Activated naive CD8-positive, alpha-beta T cell treated with anti-CD3 and anti-CD28 coated beads, Interleukin-2, amount 50 U/mL, for 16 hours (primary cell): Measurements from ENCODE around the gene DOCK9.
"Not testable (repeated sequence)": the region's sequence is repeated elsewhere in the genome, so short reads cannot be mapped to it uniquely, and the experiment has no call there.

ENCODE experiments used
- DNase-seq: peaks from one replicate; pipeline ENCODE4 v3.0.0-alpha.2; 2020; ENCODE audit warnings: low read depth, low spot score

The DOCK9 gene

DNA sequence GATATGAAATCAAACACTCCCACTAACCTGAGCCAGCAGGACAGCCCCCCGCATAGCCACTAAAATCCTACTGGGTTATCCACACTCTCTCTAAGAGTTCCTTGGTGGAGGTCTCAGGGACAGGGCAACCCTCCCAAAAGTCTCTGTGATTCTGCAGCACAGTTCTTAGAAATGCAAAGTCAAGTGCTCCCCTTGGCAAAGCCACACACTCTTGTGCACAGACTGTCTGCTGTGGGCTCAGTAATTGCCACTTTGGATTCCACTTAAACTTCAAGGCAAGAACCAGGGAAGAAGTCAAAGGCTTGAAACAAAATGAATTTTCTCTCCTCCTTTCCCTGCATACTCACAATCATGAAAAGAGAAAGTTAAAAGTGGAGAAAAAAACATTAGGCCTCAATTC, 61.5 kb downstream of the DOCK9 start:
- no peak for DNase-seq

DNA sequence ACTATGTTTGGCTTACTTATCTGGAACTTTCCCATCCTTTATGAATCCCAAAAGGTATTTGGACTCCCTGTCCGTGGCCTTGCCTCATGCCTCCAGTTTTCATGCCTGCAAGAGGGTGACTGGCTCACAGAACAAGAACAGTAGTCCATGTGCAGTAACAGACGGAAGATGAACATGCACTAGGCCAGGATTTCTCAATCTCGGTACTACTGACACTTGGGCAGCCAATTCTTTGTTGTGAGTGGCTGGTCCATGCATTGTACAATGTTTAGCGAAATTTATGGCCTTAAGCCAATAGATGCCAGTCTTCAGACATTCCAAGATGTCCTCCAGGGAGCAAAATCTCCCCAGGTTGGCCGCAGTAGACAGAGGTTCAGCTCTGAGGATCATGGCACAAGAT, 61.9 kb downstream of the DOCK9 start:
- DNase-seq = no peak

GRCh38 chr13:98915563-98915962, 62.3 kb downstream of the DOCK9 start:
- DNase-seq = no peak

GRCh38 chr13:98913741-98914140, 64.1 kb downstream of the DOCK9 start:
- no peak for DNase-seq

- no peak for DNase-seq
These were observed 65.0 kb downstream of the DOCK9 start for GRCh38 chr13:98912846-98913245.

- DNase-seq = no peak
These were observed 67.3 kb downstream of the DOCK9 start for GRCh38 chr13:98910501-98910951.

DNA sequence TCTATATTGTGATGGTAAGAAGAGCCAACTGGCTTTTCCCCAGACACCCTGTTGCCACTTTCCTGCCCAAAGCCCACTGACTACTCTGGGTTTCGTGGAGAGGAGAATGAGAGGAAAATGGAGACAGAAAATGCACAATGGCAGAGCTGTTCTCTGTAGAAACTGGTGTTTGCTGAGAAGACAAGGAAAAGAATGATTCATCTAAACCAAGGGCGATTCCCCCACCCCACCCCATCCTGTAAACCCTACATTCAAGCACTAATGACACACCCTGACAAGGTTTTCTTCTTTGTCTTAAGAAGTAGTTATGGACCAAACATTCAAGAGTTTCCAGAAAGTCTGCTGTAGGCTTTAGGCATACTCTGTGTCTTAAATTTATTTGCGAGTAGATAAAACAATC, 68.8 kb downstream of the DOCK9 start:
- no peak for DNase-seq

GRCh38 chr13:98906746-98907502, 70.9 kb downstream of the DOCK9 start:
- DNase-seq = no peak

DNA sequence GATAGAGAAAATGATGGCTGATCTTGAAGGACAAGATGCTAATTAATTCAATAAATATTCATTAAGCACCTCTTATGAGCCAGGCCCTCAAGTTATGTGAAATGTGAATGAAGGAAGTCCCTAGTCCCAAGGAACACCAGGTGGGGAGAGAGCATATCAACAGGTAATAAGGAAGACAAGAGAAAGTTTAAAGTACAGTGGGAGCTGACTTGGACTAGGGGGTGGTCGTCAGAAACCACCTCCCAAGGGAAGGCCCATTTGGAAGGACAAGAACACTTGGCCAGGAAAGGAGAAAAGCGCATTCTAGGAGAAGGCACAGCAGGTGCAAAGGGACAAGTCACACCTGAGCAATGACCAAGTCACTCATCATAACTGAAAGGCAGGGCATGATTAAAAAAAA, 72.7 kb downstream of the DOCK9 start:
- no peak for DNase-seq

GRCh38 chr13:98900442-98900841, 77.4 kb downstream of the DOCK9 start:
- no peak for DNase-seq

DNA sequence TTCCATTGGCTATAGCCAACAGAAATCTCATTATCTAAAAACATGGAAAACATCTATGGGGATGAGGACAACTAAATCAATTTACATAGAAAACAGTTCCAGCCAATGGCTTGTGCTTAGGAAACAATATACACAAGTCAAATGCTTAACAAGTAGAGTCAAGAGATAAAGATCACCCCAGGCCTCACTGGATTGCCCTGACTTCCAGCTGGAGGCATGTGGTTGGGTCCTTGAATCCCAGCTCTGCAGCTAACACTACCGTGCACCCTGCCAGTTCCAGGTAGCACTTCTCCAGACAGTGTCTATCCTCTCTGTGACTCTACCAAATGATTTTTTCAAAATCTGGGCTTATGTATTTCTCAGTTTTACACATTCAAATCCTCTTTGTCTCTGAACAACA, 80.2 kb downstream of the DOCK9 start:
- no peak for DNase-seq

DNA sequence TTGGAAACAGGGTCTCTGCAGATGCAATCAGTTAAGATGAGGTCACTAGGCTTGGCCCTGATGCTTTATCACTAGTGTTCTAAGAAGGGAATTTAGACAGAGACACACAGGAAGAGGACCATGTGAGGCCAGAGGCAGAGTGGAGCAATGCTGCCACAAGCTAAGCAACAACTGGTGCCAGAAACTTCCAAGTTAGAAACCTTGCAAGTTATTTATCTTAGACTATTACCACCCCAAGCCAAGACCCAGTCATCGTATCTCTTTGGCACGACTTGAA, 81.1 kb downstream of the DOCK9 start:
- no peak for DNase-seq

DNA sequence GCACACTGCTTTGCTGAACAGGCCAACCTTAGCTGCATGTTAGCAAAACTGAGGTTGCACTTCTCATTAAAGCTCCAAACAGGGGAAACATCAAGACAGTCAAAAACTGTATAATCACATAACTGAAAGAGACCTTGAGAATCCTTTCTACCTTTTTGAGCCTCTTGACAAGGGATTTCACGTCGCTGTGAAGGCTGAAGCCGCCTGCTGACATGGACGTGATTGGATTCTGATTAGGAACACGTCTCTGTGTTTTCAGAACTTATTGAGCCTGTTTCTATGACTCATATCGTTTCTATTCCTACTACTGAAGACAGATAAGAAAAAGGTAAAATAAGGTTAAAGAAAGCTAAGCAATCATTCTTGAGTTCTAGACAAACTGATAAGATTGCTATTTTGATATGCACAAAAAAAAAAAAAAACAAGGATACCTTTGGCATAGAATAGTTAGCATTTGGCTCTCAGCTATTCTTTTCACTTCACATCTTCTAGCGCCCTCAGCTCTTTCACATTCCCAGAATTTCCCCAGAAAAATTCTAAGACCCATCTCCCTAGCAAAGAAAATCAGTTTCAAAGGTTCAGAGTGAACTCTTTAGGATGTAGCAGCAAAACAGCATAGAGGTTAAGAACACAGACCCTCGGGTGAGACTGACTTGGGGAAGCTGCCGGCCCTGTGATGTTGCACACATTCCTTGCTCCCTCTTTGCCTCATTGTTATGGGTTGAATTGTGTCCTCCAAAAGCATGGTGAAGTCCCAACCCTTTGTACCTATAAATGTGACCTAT, 81.6 kb downstream of the DOCK9 start:
- DNase-seq = no peak

DNA sequence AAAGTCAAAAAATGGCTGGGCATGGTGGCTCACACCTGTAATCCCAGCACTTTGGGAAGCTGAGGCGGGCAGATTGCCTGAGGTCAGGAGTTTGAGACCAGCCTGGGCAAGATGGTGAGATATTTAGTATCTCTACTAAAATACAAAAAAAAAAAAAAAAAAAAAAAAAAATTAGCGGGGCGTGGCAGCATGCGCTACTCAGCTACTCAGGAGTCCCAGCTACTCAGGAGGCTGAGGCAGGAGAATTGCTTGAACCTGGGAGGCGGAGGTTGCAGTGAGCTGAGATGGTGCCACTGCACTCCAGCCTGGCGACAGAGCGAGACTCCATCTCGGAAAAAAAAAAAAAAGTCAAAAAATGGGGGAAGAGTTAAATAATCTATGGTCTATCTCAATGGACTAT, 83.0 kb downstream of the DOCK9 start:
- not testable (repeated sequence) for DNase-seq

- DNase-seq = no peak
These were observed 84.5 kb downstream of the DOCK9 start for GRCh38 chr13:98893371-98893770.

- DNase-seq = no peak
These were observed 85.0 kb downstream of the DOCK9 start for GRCh38 chr13:98892821-98893220.

DNA sequence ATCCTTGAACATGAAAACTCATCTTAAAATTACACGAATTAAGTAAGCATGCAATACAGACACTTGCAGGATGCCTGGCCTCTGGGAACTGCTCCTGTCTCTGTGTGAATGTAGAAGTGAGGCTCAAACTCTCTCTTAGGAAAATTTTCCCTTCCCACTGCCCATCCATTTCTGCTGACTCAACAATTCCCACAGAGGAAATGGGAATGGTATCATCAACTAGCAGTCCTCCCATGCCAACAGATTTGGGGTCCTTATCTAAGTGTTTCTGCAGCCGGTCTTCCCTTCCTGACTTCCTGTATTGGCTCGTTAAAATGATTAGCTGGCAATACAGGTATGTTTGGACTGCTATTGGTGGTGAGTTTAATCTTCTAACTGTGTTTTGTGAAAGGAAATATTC, 85.8 kb downstream of the DOCK9 start:
- no peak for DNase-seq

- DNase-seq = no peak
These were observed 86.9 kb downstream of the DOCK9 start for GRCh38 chr13:98890925-98891324.

GRCh38 chr13:98890186-98890585, 87.7 kb downstream of the DOCK9 start:
- no peak for DNase-seq

DNA sequence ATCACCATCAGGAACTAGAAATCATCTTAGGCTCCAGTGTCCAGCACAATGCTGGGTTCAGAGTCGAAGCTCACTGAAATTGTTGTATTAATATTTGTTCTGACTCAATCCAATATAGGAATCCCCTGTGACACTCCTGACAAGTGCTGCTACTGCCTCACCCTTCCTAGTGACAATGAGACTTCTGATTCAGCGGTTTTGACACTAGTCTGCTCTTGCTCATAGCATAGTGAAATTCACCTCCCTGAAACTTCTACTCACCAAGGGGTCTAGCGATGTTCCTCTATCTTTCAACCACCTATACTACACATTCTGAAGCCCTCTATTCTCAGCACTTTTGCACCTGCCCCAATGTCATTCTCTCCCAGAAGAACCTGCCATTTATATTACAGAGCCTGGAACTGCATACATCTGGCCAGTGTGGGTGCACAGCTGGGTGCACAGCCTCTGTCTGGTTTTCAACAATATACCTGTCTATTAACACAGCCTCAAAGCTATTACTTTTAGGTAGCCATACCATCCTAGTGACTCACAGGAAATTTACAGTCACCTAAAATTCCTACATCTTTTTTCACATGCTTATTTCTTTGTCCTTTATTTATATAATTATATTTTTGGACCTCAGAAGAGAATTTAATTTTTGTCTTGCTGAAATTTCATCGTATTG, 88.3 kb downstream of the DOCK9 start:
- no peak for DNase-seq

DNA sequence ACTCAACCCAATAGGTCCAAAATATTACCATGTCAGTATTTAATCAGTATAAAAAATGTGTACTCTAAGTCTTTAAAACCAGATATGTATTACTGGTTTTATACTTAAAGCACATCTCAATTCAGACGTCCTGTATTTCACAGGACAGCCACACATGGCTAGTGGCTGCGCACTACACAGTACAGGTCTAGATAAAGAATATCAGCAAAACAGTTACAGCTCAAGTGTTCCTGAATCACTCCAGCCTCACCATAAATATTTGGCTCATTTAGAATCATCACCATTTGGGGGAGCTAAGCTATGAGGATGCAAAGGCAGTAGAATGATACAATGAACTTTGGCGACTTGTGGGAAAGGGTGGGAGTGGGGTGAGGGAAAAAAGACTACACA, 89.0 kb downstream of the DOCK9 start:
- no peak for DNase-seq

GRCh38 chr13:98888222-98888889, 89.5 kb downstream of the DOCK9 start:
- no peak for DNase-seq
